SIG-M5 treated with dmso at 0.1 percent for 504 hours (cell line): ENCODE measurements around the gene SF1.

Experiments
- DNase-seq: peaks from one replicate; lab custom pipeline; 2025; ENCODE audit not compliant: unreplicated experiment; lab: John Stamatoyannopoulos, UW

The SF1 gene

GRCh38 chr11:64762674-64763525 is 15.4 kb downstream of the SF1 start:
- DNase-seq: no peak

- DNase-seq: no peak
Measured at GRCh38 chr11:64762277-64762673, 16.1 kb downstream of the SF1 start.

- no peak for DNase-seq
Measured at GRCh38 chr11:64760759-64761420, 17.5 kb downstream of the SF1 start.

GRCh38 chr11:64759722-64760719 is 18.3 kb downstream of the SF1 start, which contains the start of gene PYGM:
Gene PYGM, minus strand, starts transcription at chr11:64759974. Its CDS starts 76 bp downstream, at chr11:64759898.
- DNase-seq: no peak

- no peak for DNase-seq
Measured at GRCh38 chr11:64759131-64759721, 19.1 kb downstream of the SF1 start.

- no peak for DNase-seq
Measured at GRCh38 chr11:64758330-64759079, 19.8 kb downstream of the SF1 start.

- DNase-seq: no peak
Measured at GRCh38 chr11:64757549-64758329, 20.6 kb downstream of the SF1 start.

GRCh38 chr11:64755681-64756361 is 22.5 kb downstream of the SF1 start:
- DNase-seq: no peak

- no peak for DNase-seq
Measured at GRCh38 chr11:64754919-64755662, 23.3 kb downstream of the SF1 start.

GRCh38 chr11:64754124-64754918 is 24.0 kb downstream of the SF1 start:
- no peak for DNase-seq

GRCh38 chr11:64753380-64754123 is 24.8 kb downstream of the SF1 start:
- no peak for DNase-seq

GRCh38 chr11:64753019-64753379 is 25.3 kb downstream of the SF1 start:
- no peak for DNase-seq

- DNase-seq: no peak
Measured at GRCh38 chr11:64752175-64752970, 26.0 kb downstream of the SF1 start.

GRCh38 chr11:64751580-64751979 is 26.8 kb downstream of the SF1 start:
- DNase-seq: no peak

- DNase-seq: no peak
Measured at GRCh38 chr11:64751136-64751535, 27.2 kb downstream of the SF1 start.
